ENCODE data around the gene PCDHGA10.
"Not testable (repeated sequence)": the region's sequence is repeated elsewhere in the genome, so short reads cannot be mapped to it uniquely, and the experiment has no call there.

DNA sequence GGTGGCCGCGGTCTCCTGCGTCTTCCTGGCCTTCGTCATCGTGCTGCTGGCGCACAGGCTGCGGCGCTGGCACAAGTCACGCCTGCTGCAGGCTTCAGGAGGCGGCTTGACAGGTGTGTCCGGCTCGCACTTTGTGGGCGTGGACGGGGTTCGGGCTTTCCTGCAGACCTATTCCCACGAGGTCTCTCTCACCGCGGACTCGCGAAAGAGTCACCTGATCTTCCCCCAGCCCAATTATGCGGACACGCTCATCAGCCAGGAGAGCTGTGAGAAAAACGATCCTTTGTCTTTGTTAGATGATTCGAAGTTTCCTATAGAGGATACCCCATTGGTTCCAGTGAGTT lies 2.5 kb downstream of the PCDHGA10 start:
- TF ChIP-seq, protein P1, sequence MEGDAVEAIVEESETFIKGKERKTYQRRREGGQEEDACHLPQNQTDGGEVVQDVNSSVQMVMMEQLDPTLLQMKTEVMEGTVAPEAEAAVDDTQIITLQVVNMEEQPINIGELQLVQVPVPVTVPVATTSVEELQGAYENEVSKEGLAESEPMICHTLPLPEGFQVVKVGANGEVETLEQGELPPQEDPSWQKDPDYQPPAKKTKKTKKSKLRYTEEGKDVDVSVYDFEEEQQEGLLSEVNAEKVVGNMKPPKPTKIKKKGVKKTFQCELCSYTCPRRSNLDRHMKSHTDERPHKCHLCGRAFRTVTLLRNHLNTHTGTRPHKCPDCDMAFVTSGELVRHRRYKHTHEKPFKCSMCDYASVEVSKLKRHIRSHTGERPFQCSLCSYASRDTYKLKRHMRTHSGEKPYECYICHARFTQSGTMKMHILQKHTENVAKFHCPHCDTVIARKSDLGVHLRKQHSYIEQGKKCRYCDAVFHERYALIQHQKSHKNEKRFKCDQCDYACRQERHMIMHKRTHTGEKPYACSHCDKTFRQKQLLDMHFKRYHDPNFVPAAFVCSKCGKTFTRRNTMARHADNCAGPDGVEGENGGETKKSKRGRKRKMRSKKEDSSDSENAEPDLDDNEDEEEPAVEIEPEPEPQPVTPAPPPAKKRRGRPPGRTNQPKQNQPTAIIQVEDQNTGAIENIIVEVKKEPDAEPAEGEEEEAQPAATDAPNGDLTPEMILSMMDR (IDR thresholded peaks at IDR 0.05), result not testable (repeated sequence)
- not testable (repeated sequence) for TF ChIP-seq POLR2A (IDR thresholded peaks at IDR 0.05)
